CD4-positive, alpha-beta T cell treated with Interleukin-17A for 1 hour (primary cell): Measurements from ENCODE around the gene COCH.
"Not testable (repeated sequence)": the region's sequence is repeated elsewhere in the genome, so short reads cannot be mapped to it uniquely, and the experiment has no call there.

Source experiments
- DNase-seq: peaks from one replicate; pipeline ENCODE4 v3.0.0-alpha.2; 2020

COCH gene

DNA sequence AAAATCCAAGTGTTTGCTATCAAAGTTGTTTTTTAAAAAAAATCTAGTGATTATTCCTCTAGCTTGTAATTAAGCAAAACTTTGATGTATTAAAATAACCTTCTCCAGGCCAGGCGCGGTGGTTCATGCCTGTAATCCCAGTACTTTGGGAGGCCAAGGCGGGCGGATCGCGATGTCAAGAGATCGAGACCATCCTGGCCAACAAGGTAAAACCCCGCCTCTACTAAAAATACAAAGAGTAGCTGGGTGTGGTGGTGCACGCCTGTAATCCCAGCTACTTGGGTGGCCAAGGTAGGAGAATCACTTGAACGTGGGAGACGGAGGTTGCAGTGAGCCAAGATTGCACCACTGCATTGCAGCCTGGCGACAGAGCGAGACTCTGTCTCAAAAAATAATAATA is 59.6 kb downstream of the COCH start:
- not testable (repeated sequence) for DNase-seq

DNA sequence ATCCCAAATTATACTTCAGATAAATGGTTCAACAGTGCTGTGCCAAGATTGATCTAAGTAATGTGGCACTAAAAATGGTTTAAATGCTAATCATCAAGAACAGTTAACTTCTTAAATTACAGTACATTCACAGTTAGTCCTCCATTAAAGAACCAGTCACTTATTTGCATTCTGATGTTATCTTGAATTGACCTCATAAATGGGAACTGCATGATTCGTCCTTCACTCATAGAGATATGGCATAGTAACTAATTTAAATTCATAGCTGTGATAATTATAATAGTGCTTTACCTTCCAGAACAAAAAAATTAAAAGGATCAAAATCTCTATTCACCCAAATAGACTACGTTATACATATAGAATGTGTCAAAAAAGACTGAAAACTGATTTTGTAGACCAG is 61.1 kb downstream of the COCH start:
- DNase-seq, result no peak

DNA sequence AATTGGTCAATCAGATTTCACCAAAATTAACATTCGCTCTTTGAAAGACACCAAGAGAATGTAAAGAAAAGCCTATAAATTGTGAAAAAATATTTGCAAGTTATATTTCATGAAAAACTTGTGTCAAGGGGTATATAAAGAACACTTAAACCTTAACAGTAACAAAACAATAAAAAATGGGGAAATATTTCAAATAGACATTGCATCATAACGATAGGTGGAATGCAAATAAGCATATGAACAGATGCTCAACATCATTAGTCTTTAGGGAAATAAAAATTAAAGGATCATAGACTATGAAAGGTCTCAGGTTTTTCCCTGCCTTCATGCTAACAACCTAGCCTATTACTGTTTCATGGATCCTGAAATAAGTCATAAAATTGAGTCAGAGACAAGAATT is 64.3 kb downstream of the COCH start:
- no peak for DNase-seq
